HCT116 (cell line): ENCODE measurements around the gene SYNDIG1. TPM values are rescaled to one million over a fixed set of nuclear protein-coding genes. Genes with fewer than 3 reads are reported as not detected.

ENCODE experiments used
- ATAC-seq: fragments of 200-7000 bp; cut with Tn5 transposase; 2 replicates; pipeline ENCODE4 v1.9.1; 2020; ENCODE audit warnings: mild to moderate bottlenecking, moderate library complexity
- BruUV-seq: library from RNA; stranded (reverse); fragments of 400-500 nt; replicated peaks from 2 replicates; lab custom pipeline; 2021; lab: Mats Ljungman, UMichigan
- CTCF ChIA-PET: fragments of 300-600 bp; sonication (Branson Sonifier 250); formaldehyde crosslinking; loops from one replicate; lab custom pipeline; 2021; ENCODE audit warnings: antibody characterized with exemption; lab: Charles Lee
- POLR2A ChIA-PET: fragments of 300-600, 350-600 bp; sonication (Branson Sonifier 250); formaldehyde crosslinking; loops from one replicate; lab custom pipeline; 2021; ENCODE audit warnings: antibody characterized with exemption; lab: Charles Lee
- RAD21 ChIA-PET, 2 experiments: fragments of 300-600 bp; sonication (Branson Sonifier 250); formaldehyde crosslinking; loops; one replicate each; lab custom pipeline; 2023; ENCODE audit warnings: low total read pairs in 2 of 2; ENCODE audit not compliant: uncharacterized antibody in 2 of 2, unreplicated experiment in 2 of 2, low non-redundant PET in 1 of 2; lab: Charles Lee
- DNase-seq: peaks from one replicate; pipeline ENCODE4 v3.0.0-alpha.2; 2010; ENCODE audit warnings: low read depth, low spot score
- H2AFZ ChIP-seq: fragments of 200-600 bp; shearing (Covaris generic), sonication (generic); 2 replicates; pipeline ENCODE4 v1.6.1; 2017; ENCODE audit warnings: low read depth, mixed run types, mixed read lengths, antibody characterized with exemption, low read length; ENCODE audit not compliant: poor library complexity, severe bottlenecking
- H3K27ac ChIP-seq: 2 replicates; pipeline ENCODE4 v1.5.1; 2012; ENCODE audit warnings: low read depth, low read length
- H3K27me3 ChIP-seq: fragments of 200-600 bp; sonication (generic); 2 replicates; pipeline ENCODE4 v1.6.1; 2016; ENCODE audit warnings: mixed run types, low read length, mixed read lengths; ENCODE audit not compliant: insufficient read depth
- H3K36me3 ChIP-seq, 2 experiments: fragments of 200-500 bp in 1 of 2; fragments of 200-600 bp in 1 of 2; sonication (Bioruptor generic) in 1 of 2; sonication (generic) in 1 of 2; 2 replicates each; pipeline versions ENCODE4 v1.5.1 to v1.6.1; 2014 to 2016; ENCODE audit warnings: low read length in 2 of 2, inconsistent platforms in 1 of 2, mixed read lengths in 1 of 2, mixed run types in 1 of 2; ENCODE audit not compliant: insufficient read depth in 2 of 2, control insufficient read depth in 1 of 2
- H3K4me1 ChIP-seq, 2 experiments: fragments of 200-600 bp in 1 of 2; sonication (generic) in 1 of 2; 2 replicates each; pipeline versions ENCODE4 v1.5.1 to v1.6.1; 2012 to 2017; ENCODE audit warnings: low read length in 2 of 2, inconsistent platforms in 1 of 2, mild to moderate bottlenecking in 1 of 2, mixed read lengths in 1 of 2, mixed run types in 1 of 2, moderate library complexity in 1 of 2; ENCODE audit not compliant: insufficient read depth in 2 of 2, control insufficient read depth in 1 of 2
- H3K4me2 ChIP-seq: fragments of 200-600 bp; sonication (generic); 2 replicates; pipeline ENCODE4 v1.6.1; 2017; ENCODE audit warnings: mixed run types, low read length, mixed read lengths
- H3K4me3 ChIP-seq, 2 experiments: fragments of 200-600 bp in 1 of 2; sonication (generic) in 1 of 2; replicated peaks in 1 of 2; 2 replicates each; pipeline ENCODE4 v1.5.1; 2011 to 2016; ENCODE audit warnings: low read length in 2 of 2, control low read depth in 1 of 2, low read depth in 1 of 2, mild to moderate bottlenecking in 1 of 2, mixed read lengths in 1 of 2, mixed run types in 1 of 2
- H3K79me2 ChIP-seq: fragments of 200-600 bp; sonication (generic); 2 replicates; pipeline ENCODE4 v1.6.1; 2017; ENCODE audit warnings: mild to moderate bottlenecking, mixed run types, low read length, moderate library complexity, mixed read lengths; ENCODE audit not compliant: insufficient read depth
- H3K9ac ChIP-seq: fragments of 200-600 bp; sonication (generic); 2 replicates; pipeline ENCODE4 v1.6.1; 2016; ENCODE audit warnings: low read length, mixed read lengths
- H3K9me2 ChIP-seq: fragments of 200-600 bp; sonication (generic), shearing (Covaris generic); 2 replicates; pipeline ENCODE4 v1.6.1; 2017; ENCODE audit warnings: mixed run types, mild to moderate bottlenecking, moderate library complexity; ENCODE audit not compliant: insufficient read depth
- H3K9me3 ChIP-seq, 2 experiments: fragments of 200-500 bp in 1 of 2; fragments of 200-600 bp in 1 of 2; sonication (Bioruptor generic) in 1 of 2; sonication (generic) in 1 of 2; 2 replicates each; pipeline ENCODE4 v1.6.1; 2014 to 2017; ENCODE audit warnings: low read length in 2 of 2, mixed read lengths in 2 of 2, inconsistent platforms in 1 of 2, low read depth in 1 of 2, mild to moderate bottlenecking in 1 of 2, mixed run types in 1 of 2, moderate library complexity in 1 of 2; ENCODE audit not compliant: control insufficient read depth in 1 of 2, insufficient read depth in 1 of 2
- H4K20me1 ChIP-seq: fragments of 200-600 bp; sonication (generic), shearing (Covaris generic); 2 replicates; pipeline ENCODE4 v1.6.1; 2017; ENCODE audit warnings: mixed run types, mild to moderate bottlenecking, moderate library complexity; ENCODE audit not compliant: insufficient read depth
- ATF3 ChIP-seq: IDR thresholded peaks from 2 replicates; pipeline ENCODE4 v1.6.1; 2012
- CEBPB ChIP-seq: IDR thresholded peaks from 2 replicates; pipeline ENCODE4 v1.6.1; 2012; ENCODE audit warnings: low read depth
- ELF1 ChIP-seq: IDR thresholded peaks from 2 replicates; pipeline ENCODE4 v1.6.1; 2012; ENCODE audit warnings: low read depth, borderline replicate concordance
- EZH2 ChIP-seq: fragments of 200-600 bp; sonication (generic); IDR thresholded peaks from 2 replicates; pipeline ENCODE4 v1.6.1; 2017; ENCODE audit warnings: antibody characterized with exemption, mixed run types
- POLR2A ChIP-seq: IDR thresholded peaks from 2 replicates; pipeline ENCODE4 v1.7.0; 2011; ENCODE audit warnings: borderline replicate concordance; ENCODE audit not compliant: insufficient read depth, insufficient read length; ENCODE audit errors: extremely low read depth
- POLR2AphosphoS5 ChIP-seq: IDR thresholded peaks from 2 replicates; pipeline ENCODE4 v1.6.1; 2011; ENCODE audit warnings: mild to moderate bottlenecking, low read depth, low read length, moderate library complexity
- SIN3A ChIP-seq: IDR thresholded peaks from 2 replicates; pipeline ENCODE4 v1.6.1; 2012; ENCODE audit warnings: low read depth
- SRF ChIP-seq: IDR thresholded peaks from 2 replicates; pipeline ENCODE4 v1.6.1; 2012; ENCODE audit warnings: low read depth
- TCF7L2 ChIP-seq: IDR thresholded peaks from 2 replicates; pipeline ENCODE4 v1.7.0; 2011; ENCODE audit warnings: borderline replicate concordance, inconsistent platforms; ENCODE audit not compliant: insufficient read depth, insufficient read length; ENCODE audit errors: extremely low read depth
- YY1 ChIP-seq: IDR thresholded peaks from 2 replicates; pipeline ENCODE4 v1.6.1; 2011; ENCODE audit warnings: low read length, low read depth, moderate library complexity, mild to moderate bottlenecking; ENCODE audit not compliant: insufficient replicate concordance; ENCODE audit errors: extremely low read depth
- ZBTB33 ChIP-seq: IDR thresholded peaks from 2 replicates; pipeline ENCODE4 v1.6.1; 2011; ENCODE audit warnings: mild to moderate bottlenecking, low read length, moderate library complexity; ENCODE audit not compliant: insufficient replicate concordance; ENCODE audit errors: extremely low read depth
- ZFX ChIP-seq: fragments of 450-650 bp; IDR thresholded peaks from 2 replicates; pipeline ENCODE4 v1.6.1; 2017
- ZNF274 ChIP-seq: fragments of 200-500 bp; sonication (Bioruptor generic); IDR thresholded peaks from 2 replicates; pipeline ENCODE4 v1.6.1; 2014; ENCODE audit warnings: mild to moderate bottlenecking, low read depth, low read length, inconsistent platforms
- intact Hi-C: fragments of 100-400 bp; cut with micrococcal nuclease; formaldehyde crosslinking; loops from 2 replicates; pipeline ENCODE4 v1.10.0; 2022
- total RNA-seq: library from RNA; stranded (reverse); gene quantifications from one replicate; pipeline ENCODE4 v1.2.1, GENCODE V29; 2021; ENCODE audit not compliant: unreplicated experiment

SYNDIG1 gene
- total RNA-seq, 1 experiment from 2014 or later: not detected

DNA sequence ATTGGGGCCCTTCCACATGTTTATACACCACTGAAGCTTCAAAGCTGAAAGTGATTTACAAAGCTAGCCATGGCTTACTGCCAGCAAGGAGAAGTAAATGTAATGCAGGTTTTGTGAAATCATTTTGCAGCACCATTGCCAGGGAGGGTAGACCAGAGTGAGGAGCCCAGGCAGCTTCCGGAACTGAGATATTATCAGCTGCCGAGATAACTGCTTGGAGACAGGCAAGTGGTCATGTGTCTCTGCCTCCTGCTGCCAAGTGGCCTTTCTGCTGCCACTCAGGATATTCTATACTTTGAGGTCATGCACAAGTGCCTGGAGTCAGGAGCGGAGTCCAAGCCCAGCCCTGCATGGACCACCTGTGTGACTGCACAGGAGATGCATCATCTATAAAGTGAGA lies 160.2 kb downstream of the SYNDIG1 start:
- H2AFZ ChIP-seq: no peak overlapping the region
- DNase-seq (no peak), ATAC-seq (no peak)
- BruUV-seq: no TSS peak
- RAD21 ChIA-PET: no interaction called here
- CTCF ChIA-PET: no interaction called here
- no peaks in the 10 kb centered on the region for H3K9me2 ChIP-seq
- no peak overlapping the region for H3K9ac ChIP-seq
- peaks cover 11% of the 10 kb centered on the region; the same call in 1 of the 2 replicates for H3K27me3 ChIP-seq
- intact Hi-C loops: no loop called here
- TF ChIP-seq POLR2A (no peak), TCF7L2 (no peak), ZNF274 (no peak), ATF3 (no peak), ELF1 (no peak), ZBTB33 (no peak), SIN3A (no peak), ZFX (no peak), POLR2AphosphoS5 (no peak), CEBPB (no peak), EZH2 (no peak), SRF (no peak), YY1 (no peak)
- H3K27ac ChIP-seq: no peak overlapping the region
- H3K4me3 ChIP-seq: no peak overlapping the region
- H3K4me2 ChIP-seq: no peak overlapping the region
- H3K36me3 ChIP-seq: no peaks in the 10 kb centered on the region
- POLR2A ChIA-PET: no interaction called here
- no peaks in the 10 kb centered on the region for H4K20me1 ChIP-seq
- peaks cover 0 to 6% of the 10 kb centered on the region in 2 experiments; a peak in 3 of 4 replicates for H3K4me1 ChIP-seq
- no peaks in the 10 kb centered on the region for H3K9me3 ChIP-seq
- no peaks in the 10 kb centered on the region for H3K79me2 ChIP-seq
